Stimulated activated CD8-positive, alpha-beta memory T cell treated with anti-CD3 and anti-CD28 coated beads, Interleukin-4, amount 100 ng/mL, for 48 hours (primary cell): ENCODE results near the gene NEMP2.
"Not testable (repeated sequence)": the region's sequence is repeated elsewhere in the genome, so short reads cannot be mapped to it uniquely, and the experiment has no call there.

Experiments used
- DNase-seq: peaks from one replicate; pipeline ENCODE4 v3.0.0-alpha.2; 2020

NEMP2 gene

GRCh38 chr2:190524928-190525327 lies 9.6 kb downstream of the NEMP2 start:
- no peak for DNase-seq

- DNase-seq = no peak
Measured at GRCh38 chr2:190519975-190520767, 14.4 kb downstream of the NEMP2 start.

GRCh38 chr2:190517468-190517867 lies 17.1 kb downstream of the NEMP2 start:
- no peak for DNase-seq

GRCh38 chr2:190515687-190516086 lies 18.8 kb downstream of the NEMP2 start:
- DNase-seq = no peak

- DNase-seq = no peak
Measured at GRCh38 chr2:190514676-190515075, 19.8 kb downstream of the NEMP2 start.

GRCh38 chr2:190513877-190514276 lies 20.6 kb downstream of the NEMP2 start:
- DNase-seq = no peak

GRCh38 chr2:190512539-190513095 lies 21.9 kb downstream of the NEMP2 start:
- no peak for DNase-seq

- no peak for DNase-seq
Measured at GRCh38 chr2:190511104-190511503, 23.4 kb downstream of the NEMP2 start.

- not testable (repeated sequence) for DNase-seq
Measured at GRCh38 chr2:190509895-190510294, 24.6 kb downstream of the NEMP2 start.

- no peak for DNase-seq
Measured at GRCh38 chr2:190507135-190507534, 27.4 kb downstream of the NEMP2 start.

GRCh38 chr2:190506666-190507065 lies 27.9 kb downstream of the NEMP2 start:
- no peak for DNase-seq

- DNase-seq = no peak
Measured at GRCh38 chr2:190505696-190506095, 28.8 kb downstream of the NEMP2 start.

GRCh38 chr2:190504912-190505311 lies 29.6 kb downstream of the NEMP2 start:
- no peak for DNase-seq

GRCh38 chr2:190503088-190503487 lies 31.4 kb downstream of the NEMP2 start:
- DNase-seq = no peak

GRCh38 chr2:190501702-190502407 lies 32.7 kb downstream of the NEMP2 start:
- DNase-seq = no peak

- no peak for DNase-seq
Measured at GRCh38 chr2:190501231-190501630, 33.3 kb downstream of the NEMP2 start.

- no peak for DNase-seq
Measured at GRCh38 chr2:190500054-190500502, 34.4 kb downstream of the NEMP2 start.

GRCh38 chr2:190499273-190499672 lies 35.2 kb downstream of the NEMP2 start:
- no peak for DNase-seq

GRCh38 chr2:190497428-190497827 lies 37.1 kb downstream of the NEMP2 start:
- DNase-seq = no peak

GRCh38 chr2:190494600-190495227 lies 39.8 kb downstream of the NEMP2 start:
- DNase-seq = not testable (repeated sequence)

- no peak for DNase-seq
Measured at GRCh38 chr2:190493095-190493494, 41.4 kb downstream of the NEMP2 start.

- DNase-seq = no peak
Measured at GRCh38 chr2:190490502-190490901, 44.0 kb downstream of the NEMP2 start.

GRCh38 chr2:190489475-190489874 lies 45.0 kb downstream of the NEMP2 start:
- no peak for DNase-seq
